ENCODE data around the gene ZBTB8A.
"Not testable (repeated sequence)": the region's sequence is repeated elsewhere in the genome, so short reads cannot be mapped to it uniquely, and the experiment has no call there.

Gene ZBTB8A

GRCh38 chr1:32622806-32623681, 83.8 kb downstream of the ZBTB8A start:
- no peak for DNase-seq

GRCh38 chr1:32623775-32624174, 84.5 kb downstream of the ZBTB8A start:
- DNase-seq, result no peak

DNA sequence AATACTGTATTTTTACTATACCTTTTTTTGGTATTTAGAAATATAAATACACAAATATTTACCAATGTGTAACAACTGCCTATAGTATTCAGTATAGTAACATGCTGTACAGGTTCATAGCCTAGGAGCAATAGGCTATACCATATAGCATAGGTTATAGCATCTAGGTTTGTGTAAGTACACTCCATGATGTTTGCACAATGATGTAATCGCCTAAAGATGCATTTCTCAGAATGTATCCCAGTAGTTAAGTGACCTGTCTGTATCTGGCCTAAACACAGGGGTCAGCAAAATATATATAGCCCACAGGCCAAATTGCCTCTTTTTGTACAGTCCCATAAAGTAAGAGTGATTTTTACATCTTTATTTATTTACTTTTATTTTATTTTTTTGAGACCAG, 86.9 kb downstream of the ZBTB8A start:
- no peak for DNase-seq

DNA sequence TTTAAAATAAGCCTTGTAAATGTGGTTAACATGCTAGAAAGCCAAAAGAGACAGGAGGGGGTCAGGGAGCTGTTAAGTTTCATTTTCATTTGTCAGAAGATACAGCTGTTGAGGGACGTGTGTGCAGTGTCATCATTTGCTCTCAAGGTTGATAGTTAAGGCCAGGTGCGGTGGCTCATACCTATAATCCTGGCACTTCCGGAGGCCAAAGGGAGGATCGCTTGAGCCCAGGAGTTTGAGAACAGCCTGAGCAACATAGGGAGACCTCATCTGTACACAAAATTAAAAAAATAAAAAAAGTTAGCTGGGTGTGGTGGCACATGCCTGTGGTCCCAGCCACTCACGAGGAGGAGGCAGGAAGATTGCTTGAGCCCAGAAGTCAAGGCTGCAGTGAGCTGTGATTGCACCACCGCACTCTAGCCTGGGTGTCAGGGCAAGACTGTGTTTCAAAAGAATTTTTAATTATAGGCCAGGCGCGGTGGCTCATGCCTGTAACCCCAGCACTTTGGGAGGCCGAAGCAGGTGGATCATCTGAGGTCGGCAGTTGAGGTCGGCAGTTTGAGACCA, 88.5 kb downstream of the ZBTB8A start:
- peak; percentile 30 for DNase-seq

DNA sequence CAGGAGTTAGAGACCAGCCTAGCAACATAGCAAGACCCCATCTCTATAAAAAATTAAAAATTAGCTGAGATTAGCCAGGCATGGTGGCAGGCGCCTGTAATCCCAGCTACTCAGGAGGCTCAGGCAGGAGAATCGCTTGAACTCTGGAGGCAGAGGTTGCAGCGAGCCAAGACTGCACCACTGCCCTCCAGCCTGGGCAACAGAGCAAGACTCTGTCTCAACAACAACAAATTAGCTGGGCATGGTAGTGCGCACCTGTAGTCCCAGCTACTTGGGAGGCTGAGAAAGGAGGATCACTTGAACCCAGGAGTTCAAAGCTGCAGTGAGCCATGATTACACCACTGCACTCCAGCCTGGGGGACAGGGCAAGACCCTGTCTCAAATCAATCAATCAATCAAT, 90.9 kb downstream of the ZBTB8A start:
- not testable (repeated sequence) for DNase-seq

DNA sequence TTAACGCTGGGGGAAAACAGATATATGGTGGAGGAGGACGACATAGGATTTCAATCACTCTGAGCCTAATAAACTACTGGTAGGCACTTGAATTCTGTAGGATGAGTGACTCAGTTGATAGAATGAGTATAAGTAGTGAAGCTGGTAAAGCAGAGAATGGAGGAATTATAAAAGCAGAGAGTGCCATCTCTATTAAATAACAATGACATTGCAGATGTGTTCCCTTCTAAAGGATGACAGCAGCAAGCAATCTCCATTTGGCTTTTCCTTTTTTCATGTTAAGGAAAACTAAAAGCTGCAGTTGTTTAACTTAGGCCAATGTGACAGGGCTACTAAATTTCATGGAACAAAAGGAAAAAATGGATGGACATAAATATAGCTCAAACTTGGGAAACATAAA, 93.6 kb downstream of the ZBTB8A start:
- DNase-seq, result no peak

- no peak for DNase-seq
Measured at GRCh38 chr1:32635508-32636277, 96.5 kb downstream of the ZBTB8A start.

DNA sequence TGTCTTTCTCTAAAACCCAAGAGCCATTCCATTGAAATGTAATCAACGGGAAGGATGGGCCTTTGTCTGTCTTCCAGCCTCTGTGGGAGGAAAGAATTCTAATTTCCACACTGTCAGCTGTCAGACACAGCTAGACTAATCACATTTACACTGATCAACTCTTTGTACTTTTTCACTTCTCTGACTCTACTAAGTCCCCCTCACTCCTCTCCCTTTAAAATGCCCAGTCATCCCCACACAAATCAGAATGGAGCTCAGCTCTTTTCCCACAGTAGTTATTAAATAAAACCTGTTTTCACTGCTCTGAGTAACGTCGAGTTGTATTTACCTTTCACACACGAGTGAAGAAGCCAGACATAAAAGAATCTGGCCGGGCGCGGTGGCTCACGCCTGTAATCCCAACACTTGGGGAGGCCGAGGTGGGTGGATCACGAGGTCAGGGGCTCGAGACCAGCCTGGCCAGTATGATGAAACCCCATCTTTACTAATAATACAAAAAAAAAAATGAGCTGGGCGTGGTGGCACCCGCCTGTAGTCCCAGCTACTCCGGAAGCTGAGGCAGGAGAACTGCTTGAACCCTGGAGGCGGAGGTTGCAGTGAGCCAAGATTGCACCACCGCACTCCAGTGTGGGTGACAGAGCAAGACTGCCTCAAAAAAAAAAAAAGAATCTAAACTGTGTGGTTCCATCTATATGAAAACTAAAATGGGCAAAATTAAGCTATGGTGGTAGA, 97.9 kb downstream of the ZBTB8A start:
- peak; percentile 41 for DNase-seq

- no peak for DNase-seq
Measured at GRCh38 chr1:32639489-32640075, 100.4 kb downstream of the ZBTB8A start.

- DNase-seq, result not testable (repeated sequence)
Measured at GRCh38 chr1:32642292-32642827, 103.1 kb downstream of the ZBTB8A start.

DNA sequence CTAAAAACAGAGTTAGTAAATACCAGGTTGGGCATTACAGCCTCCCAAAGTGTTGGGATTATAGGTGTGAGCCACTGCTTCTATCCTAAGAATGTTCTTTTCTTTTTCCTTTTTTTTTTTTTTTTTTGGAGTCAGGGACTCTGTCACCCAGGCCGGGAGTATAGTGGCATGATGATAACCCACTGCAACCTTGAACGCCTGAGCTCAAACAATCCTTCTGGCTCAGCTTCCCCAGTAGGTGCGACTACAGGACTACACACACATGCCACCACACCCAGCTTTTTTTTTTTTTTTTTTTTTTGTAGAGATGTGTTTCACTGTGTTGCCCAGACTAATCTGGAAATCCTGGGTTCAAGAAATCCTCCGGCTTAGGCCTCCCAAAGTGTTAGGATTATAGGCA, 105.2 kb downstream of the ZBTB8A start:
- DNase-seq, result no peak

- no peak for DNase-seq
Measured at GRCh38 chr1:32647308-32648134, 108.3 kb downstream of the ZBTB8A start.

DNA sequence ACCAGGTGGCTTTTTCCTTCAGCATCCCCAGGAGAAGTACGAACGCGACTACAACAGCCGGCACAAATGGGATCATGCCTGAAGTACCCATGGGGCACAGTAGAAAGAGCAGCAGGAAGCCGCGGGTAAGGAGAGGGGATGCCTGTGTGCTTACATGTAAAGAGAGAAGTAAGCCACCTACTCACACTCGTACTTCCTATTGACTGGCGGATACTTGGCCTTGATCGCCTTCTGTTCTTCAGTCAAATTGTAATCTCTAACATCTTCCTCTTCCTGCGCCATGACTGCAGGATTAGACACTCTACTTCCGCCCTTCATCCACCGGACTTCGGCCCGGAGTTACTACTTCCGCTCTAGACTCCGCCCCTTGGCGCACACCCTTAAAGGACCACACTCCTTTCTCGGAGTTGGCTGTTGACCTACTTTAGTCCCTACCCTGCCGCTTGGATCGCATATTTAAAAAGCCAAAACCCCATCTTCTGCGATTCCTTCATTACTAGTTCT, 111.1 kb downstream of the ZBTB8A start, which contains the start of gene ZBTB8OS:
Gene ZBTB8OS (minus strand): TSS at position 303 of the 504 bp plus-strand sequence. CDS start 21 bp downstream, at position 282.
- peak; percentile 93 for DNase-seq

GRCh38 chr1:32650752-32651460, 111.7 kb downstream of the ZBTB8A start, which contains the start of gene RBBP4:
TSS of gene RBBP4 (plus strand) at chr1:32651208. CDS start at chr1:32651307, 99 bp downstream.
- peak; percentile 98 for DNase-seq

GRCh38 chr1:32651461-32652073, 112.3 kb downstream of the ZBTB8A start:
- DNase-seq, result no peak

- DNase-seq, result no peak
Measured at GRCh38 chr1:32652244-32652962, 113.2 kb downstream of the ZBTB8A start.
